Karpas-422 (cell line): ENCODE measurements around the gene LOXHD1. TPM values are rescaled to one million over a fixed set of nuclear protein-coding genes. Genes with fewer than 3 reads are reported as not detected.

Experiments used
- DNase-seq: peaks from one replicate; pipeline ENCODE4 v3.0.0-alpha.2; 2015
- H2AFZ ChIP-seq: fragments of 200-600 bp; sonication (generic); 2 replicates; pipeline ENCODE4 v1.6.1; 2014; ENCODE audit warnings: antibody characterized with exemption, low read length, mixed read lengths
- H3K27ac ChIP-seq: fragments of 200-600 bp; sonication (generic); 2 replicates; pipeline ENCODE4 v1.5.1; 2014; ENCODE audit warnings: mild to moderate bottlenecking, low read length, moderate library complexity
- H3K27me3 ChIP-seq: fragments of 200-600 bp; sonication (generic); 2 replicates; pipeline ENCODE4 v1.6.1; 2014; ENCODE audit warnings: low read length, mixed read lengths
- H3K36me3 ChIP-seq: fragments of 200-600 bp; sonication (generic); 2 replicates; pipeline ENCODE4 v1.6.1; 2014; ENCODE audit warnings: low read length, mixed read lengths; ENCODE audit not compliant: insufficient read depth
- H3K4me1 ChIP-seq: fragments of 200-600 bp; sonication (generic); 2 replicates; pipeline ENCODE4 v1.6.1; 2014; ENCODE audit warnings: mild to moderate bottlenecking, low read length, mixed read lengths
- H3K4me2 ChIP-seq: fragments of 200-600 bp; sonication (generic); 2 replicates; pipeline ENCODE4 v1.6.1; 2014; ENCODE audit warnings: low read length, low read depth, mild to moderate bottlenecking; ENCODE audit not compliant: poor library complexity, severe bottlenecking
- H3K4me3 ChIP-seq: fragments of 200-600 bp; sonication (generic); 2 replicates; pipeline ENCODE4 v1.5.1; 2014; ENCODE audit warnings: mild to moderate bottlenecking, antibody characterized with exemption, low read length, mixed read lengths
- H3K79me2 ChIP-seq: fragments of 200-600 bp; sonication (generic); 2 replicates; pipeline ENCODE4 v1.6.1; 2014; ENCODE audit warnings: mild to moderate bottlenecking, low read length, mixed read lengths
- H3K9ac ChIP-seq: fragments of 200-600 bp; sonication (generic); 2 replicates; pipeline ENCODE4 v1.6.0; 2014; ENCODE audit warnings: low read length
- H3K9me2 ChIP-seq: fragments of 200-600 bp; sonication (generic), shearing (Covaris generic); replicated peaks from 2 replicates; pipeline ENCODE4 v1.6.0; 2014; ENCODE audit warnings: mild to moderate bottlenecking, low read length, moderate library complexity; ENCODE audit not compliant: insufficient read depth
- H3K9me3 ChIP-seq: fragments of 300-700, 200-600 bp; sonication (generic); 2 replicates; pipeline ENCODE4 v1.6.1; 2014; ENCODE audit warnings: low read length, mixed read lengths
- H4K20me1 ChIP-seq: fragments of 200-600 bp; sonication (generic); 2 replicates; pipeline ENCODE4 v1.6.1; 2014; ENCODE audit warnings: mild to moderate bottlenecking, antibody characterized with exemption, low read length, low read depth; ENCODE audit not compliant: insufficient read depth
- total RNA-seq: library from RNA; depleted of rRNA; stranded (reverse); fragments of >200 nt; shearing (Covaris generic); gene quantifications from 2 replicates; pipeline ENCODE4 v1.2.3, GENCODE V29; 2014; ENCODE audit warnings: low replicate concordance

LOXHD1 gene
- total RNA-seq, 1 experiment from 2014 or later = not detected

DNA sequence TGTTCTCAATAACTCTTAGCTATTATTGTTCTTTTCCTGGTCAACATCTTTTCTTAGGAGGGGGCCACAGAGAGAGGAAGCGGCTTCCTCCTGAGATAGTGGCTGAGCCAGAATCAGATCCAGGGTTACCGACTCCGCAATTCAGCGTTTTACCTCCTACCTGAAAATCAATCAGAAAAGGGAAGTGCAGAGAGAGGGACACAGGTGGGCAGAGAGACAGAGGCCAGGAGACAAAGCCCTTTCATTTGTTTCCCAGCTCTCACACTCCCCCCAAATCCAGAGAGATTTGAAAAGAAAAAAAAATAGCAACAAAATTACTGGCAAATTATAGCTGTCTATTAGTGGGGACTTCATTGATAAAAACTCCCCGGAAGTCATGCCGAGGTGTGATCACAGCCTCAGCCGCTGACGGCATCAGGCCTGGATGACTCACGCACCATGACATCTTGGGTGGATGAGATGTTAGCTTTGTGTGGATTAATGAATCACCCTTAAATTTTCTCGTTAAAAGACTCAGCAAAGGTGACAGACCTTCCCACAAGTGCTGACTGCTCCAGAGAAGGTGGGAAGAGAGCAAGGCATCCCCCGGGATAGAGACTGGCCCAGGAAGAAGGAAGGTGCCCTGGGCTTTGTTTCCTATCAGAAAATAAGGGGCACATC, 120.7 kb downstream of the LOXHD1 start:
- Histone ChIP-seq H3K27ac (no peak overlapping the region), H3K9me2 (no peaks in the 10 kb centered on the region), H3K4me2 (no peak overlapping the region), H3K79me2 (no peaks in the 10 kb centered on the region), H3K4me3 (no peak overlapping the region), H3K9ac (no peak overlapping the region), H3K4me1 (no peaks in the 10 kb centered on the region), H3K36me3 (no peaks in the 10 kb centered on the region), H3K9me3 (no peaks in the 10 kb centered on the region), H4K20me1 (no peaks in the 10 kb centered on the region), H2AFZ (no peak overlapping the region), H3K27me3 (no peaks in the 10 kb centered on the region)
- no peak for DNase-seq

DNA sequence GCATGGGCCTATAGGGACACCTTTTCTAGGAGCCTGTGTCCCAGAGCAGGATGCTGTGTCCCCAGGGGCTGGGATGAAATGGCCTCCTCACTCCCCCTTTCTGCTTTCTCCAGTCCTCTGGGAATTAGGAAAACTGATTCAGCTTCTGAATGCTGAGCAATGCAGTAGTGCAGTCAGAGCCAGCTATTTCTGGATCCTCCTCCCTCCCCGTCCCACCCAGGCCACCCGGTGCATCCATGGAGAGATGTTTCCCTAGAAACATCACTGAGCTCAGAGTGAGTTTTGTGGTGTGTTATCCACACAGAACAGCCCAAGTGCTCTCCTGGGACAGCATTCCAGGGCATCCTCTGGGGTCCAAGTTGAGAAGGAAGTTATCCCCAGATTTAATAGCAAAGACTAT, 125.5 kb downstream of the LOXHD1 start:
- no peak for DNase-seq
- Histone ChIP-seq H3K4me2 (no peak overlapping the region), H3K9ac (no peak overlapping the region), H2AFZ (no peak overlapping the region), H3K27me3 (no peaks in the 10 kb centered on the region), H3K27ac (no peak overlapping the region), H3K79me2 (no peaks in the 10 kb centered on the region), H4K20me1 (no peaks in the 10 kb centered on the region), H3K4me3 (no peak overlapping the region), H3K36me3 (no peaks in the 10 kb centered on the region), H3K9me3 (no peaks in the 10 kb centered on the region), H3K9me2 (no peaks in the 10 kb centered on the region), H3K4me1 (no peaks in the 10 kb centered on the region)

DNA sequence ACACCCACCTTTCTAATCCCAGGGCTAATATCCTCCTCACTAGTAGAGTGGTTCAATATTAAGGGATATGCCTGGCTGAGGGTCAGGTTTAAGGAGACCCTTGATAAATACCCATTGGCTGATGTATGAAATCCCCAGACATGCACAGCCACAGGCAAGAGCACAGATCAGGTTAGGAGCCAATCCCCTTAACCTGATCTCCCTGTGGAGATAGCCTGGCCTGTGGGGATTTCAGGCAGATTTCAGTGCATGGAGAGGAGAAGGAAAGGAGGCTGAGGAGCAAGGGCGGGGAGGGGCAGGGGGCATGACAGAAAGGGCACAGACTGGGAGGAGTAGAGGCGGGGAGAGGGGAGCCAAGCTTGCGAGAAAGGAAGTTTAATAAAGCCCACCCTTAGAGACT, 129.0 kb downstream of the LOXHD1 start:
- H3K27me3 ChIP-seq = no peaks in the 10 kb centered on the region
- no peaks in the 10 kb centered on the region for H3K9me2 ChIP-seq
- H3K4me3 ChIP-seq = no peak overlapping the region
- no peak overlapping the region for H3K27ac ChIP-seq
- no peaks in the 10 kb centered on the region for H3K4me1 ChIP-seq
- no peak overlapping the region for H2AFZ ChIP-seq
- H4K20me1 ChIP-seq = no peaks in the 10 kb centered on the region
- H3K36me3 ChIP-seq = no peaks in the 10 kb centered on the region
- no peak overlapping the region for H3K4me2 ChIP-seq
- H3K9me3 ChIP-seq = no peaks in the 10 kb centered on the region
- no peaks in the 10 kb centered on the region for H3K79me2 ChIP-seq
- no peak overlapping the region for H3K9ac ChIP-seq
- no peak for DNase-seq

DNA sequence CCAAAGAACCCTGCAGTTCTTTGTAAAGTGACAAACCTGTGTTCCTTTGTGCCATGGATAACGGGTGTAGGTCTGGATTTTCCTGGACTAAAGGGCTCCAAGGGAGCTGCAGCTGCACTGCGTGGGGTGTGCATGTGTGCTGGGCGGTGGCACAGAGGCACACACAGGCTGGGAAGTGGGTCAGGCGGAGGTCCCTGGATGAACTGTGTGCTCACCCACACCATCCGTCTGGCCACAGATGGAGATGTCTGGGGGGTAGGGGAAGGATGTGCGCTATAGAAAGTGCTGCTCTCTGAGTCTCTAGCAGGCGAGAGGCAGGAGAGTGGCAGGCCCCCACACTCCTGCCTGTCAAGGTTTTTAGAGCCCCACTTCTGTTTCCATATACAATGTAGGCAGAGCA, 137.2 kb downstream of the LOXHD1 start:
- H3K36me3 ChIP-seq = no peaks in the 10 kb centered on the region
- no peaks in the 10 kb centered on the region for H4K20me1 ChIP-seq
- H3K9me2 ChIP-seq = no peaks in the 10 kb centered on the region
- no peaks in the 10 kb centered on the region for H3K4me1 ChIP-seq
- no peaks in the 10 kb centered on the region for H3K27me3 ChIP-seq
- H3K9ac ChIP-seq = no peak overlapping the region
- no peaks in the 10 kb centered on the region for H3K79me2 ChIP-seq
- H3K4me2 ChIP-seq = no peak overlapping the region
- no peak overlapping the region for H3K27ac ChIP-seq
- no peak for DNase-seq
- H3K4me3 ChIP-seq = no peak overlapping the region
- no peaks in the 10 kb centered on the region for H3K9me3 ChIP-seq
- H2AFZ ChIP-seq = no peak overlapping the region

DNA sequence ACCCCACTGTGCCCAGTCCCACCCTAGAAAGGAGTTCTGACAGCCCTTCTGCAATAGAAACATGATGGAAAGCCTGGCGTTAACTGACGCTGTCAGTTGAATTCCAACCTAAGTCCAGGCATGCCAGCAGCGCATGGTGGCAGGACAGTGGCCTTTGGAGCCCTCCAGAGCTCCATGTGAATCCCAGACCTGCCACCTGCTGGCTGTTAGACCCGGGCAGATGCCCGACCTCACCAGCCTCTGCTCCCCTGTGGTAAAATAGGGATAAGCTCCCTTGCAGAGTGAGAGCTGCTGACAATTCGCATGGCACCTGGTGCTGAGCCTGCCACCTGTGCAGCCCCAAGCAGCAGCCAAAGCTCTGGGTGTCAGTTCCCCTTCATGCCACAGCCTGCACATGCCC, 138.6 kb downstream of the LOXHD1 start:
- no peak overlapping the region for H3K4me2 ChIP-seq
- no peaks in the 10 kb centered on the region for H3K4me1 ChIP-seq
- no peak overlapping the region for H3K9ac ChIP-seq
- no peaks in the 10 kb centered on the region for H3K9me3 ChIP-seq
- H4K20me1 ChIP-seq = no peaks in the 10 kb centered on the region
- H3K36me3 ChIP-seq = no peaks in the 10 kb centered on the region
- no peak for DNase-seq
- no peak overlapping the region for H2AFZ ChIP-seq
- H3K4me3 ChIP-seq = no peak overlapping the region
- H3K27me3 ChIP-seq = no peaks in the 10 kb centered on the region
- no peaks in the 10 kb centered on the region for H3K9me2 ChIP-seq
- H3K27ac ChIP-seq = no peak overlapping the region
- H3K79me2 ChIP-seq = no peaks in the 10 kb centered on the region

DNA sequence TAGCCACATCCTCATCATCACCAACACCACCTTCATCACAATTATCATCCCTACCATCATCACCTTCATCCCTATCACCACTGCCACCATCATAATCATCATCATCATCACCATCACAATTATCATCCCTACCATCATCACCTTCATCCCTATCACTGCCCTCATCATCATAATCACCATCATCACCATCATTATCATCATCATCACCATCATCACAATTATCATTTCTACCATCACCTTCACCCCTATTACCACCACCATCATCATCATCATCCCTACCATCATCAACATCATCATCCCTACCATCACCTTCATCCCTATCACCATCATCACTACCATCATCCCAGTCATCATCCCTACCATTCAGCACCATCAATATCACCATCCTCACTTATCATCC, 140.5 kb downstream of the LOXHD1 start:
- Histone ChIP-seq H3K27ac (no peak overlapping the region), H3K4me3 (no peak overlapping the region), H2AFZ (no peak overlapping the region), H3K36me3 (no peaks in the 10 kb centered on the region), H3K4me2 (no peak overlapping the region), H3K27me3 (no peaks in the 10 kb centered on the region), H3K9me3 (no peaks in the 10 kb centered on the region), H3K9me2 (no peaks in the 10 kb centered on the region), H3K4me1 (no peaks in the 10 kb centered on the region), H3K79me2 (no peaks in the 10 kb centered on the region), H3K9ac (no peak overlapping the region), H4K20me1 (no peaks in the 10 kb centered on the region)
- no peak for DNase-seq

DNA sequence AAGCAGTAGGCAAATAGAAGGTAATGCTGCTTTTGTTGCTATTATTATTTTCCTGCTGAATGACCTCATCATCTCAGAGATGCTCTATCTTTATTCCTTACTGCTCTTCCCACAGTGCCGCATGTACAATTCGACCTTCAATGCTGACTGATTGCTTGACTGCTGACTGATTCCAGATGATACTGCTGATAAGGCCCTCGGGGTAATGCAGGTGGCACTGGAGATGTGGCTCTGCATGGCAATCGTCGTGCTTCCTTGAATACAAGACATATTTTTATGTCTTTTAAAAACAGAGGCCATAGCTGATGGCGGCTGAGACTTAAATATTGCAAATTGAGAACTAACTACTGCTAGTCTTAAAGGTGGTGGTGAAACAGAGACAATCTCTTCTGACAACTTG, 146.6 kb downstream of the LOXHD1 start:
- Histone ChIP-seq H3K4me2 (no peak overlapping the region), H3K9me2 (no peaks in the 10 kb centered on the region), H3K4me1 (no peaks in the 10 kb centered on the region), H3K9me3 (no peaks in the 10 kb centered on the region), H2AFZ (no peak overlapping the region), H4K20me1 (no peaks in the 10 kb centered on the region), H3K27ac (no peak overlapping the region), H3K79me2 (no peaks in the 10 kb centered on the region), H3K4me3 (no peak overlapping the region), H3K27me3 (no peaks in the 10 kb centered on the region), H3K9ac (no peak overlapping the region), H3K36me3 (no peaks in the 10 kb centered on the region)
- DNase-seq = no peak

DNA sequence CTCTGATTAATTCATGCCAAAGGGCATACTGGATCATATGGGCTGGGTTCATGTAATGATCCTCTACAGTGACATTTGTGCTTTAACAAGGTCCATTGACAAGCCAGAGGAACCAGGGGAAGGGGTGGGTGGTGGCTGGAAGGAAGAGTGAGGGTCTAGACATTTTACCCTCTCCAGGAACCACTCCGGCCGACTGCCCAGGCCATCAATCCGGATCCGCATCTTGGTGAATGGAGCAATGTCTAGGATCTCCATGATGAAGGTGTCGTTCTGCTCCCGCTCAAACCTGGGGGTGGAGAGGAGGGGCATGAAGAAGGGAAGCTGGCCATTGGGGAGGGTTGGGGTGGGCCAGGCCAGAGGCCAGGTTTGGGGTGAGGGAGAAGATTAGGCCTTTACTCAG, 147.5 kb downstream of the LOXHD1 start:
- Histone ChIP-seq H3K4me2 (no peak overlapping the region), H3K79me2 (no peaks in the 10 kb centered on the region), H3K9ac (no peak overlapping the region), H2AFZ (no peak overlapping the region), H3K27me3 (no peaks in the 10 kb centered on the region), H3K27ac (no peak overlapping the region), H3K36me3 (no peaks in the 10 kb centered on the region), H3K9me2 (no peaks in the 10 kb centered on the region), H3K4me3 (no peak overlapping the region), H4K20me1 (no peaks in the 10 kb centered on the region), H3K9me3 (no peaks in the 10 kb centered on the region), H3K4me1 (no peaks in the 10 kb centered on the region)
- DNase-seq = no peak
